HepG2 (cell line): ENCODE measurements around the gene ZCCHC18. TPM values are rescaled to one million over a fixed set of nuclear protein-coding genes. Genes with fewer than 3 reads are reported as not detected.

Experiments used
- ATAC-seq: fragments of 200-7000 bp; cut with Tn5 transposase; 3 replicates; pipeline ENCODE4 v1.9.1; 2020; ENCODE audit warnings: mild to moderate bottlenecking, moderate library complexity
- BruUV-seq: library from RNA; stranded (reverse); fragments of 400-500 nt; replicated peaks from 2 replicates; lab custom pipeline; 2021; lab: Mats Ljungman, UMichigan
- CTCF ChIA-PET: fragments of 300-600 bp; formaldehyde crosslinking; extraction: SDS; loops from one replicate; lab custom pipeline; 2021; ENCODE audit warnings: low total read pairs, inconsistent platforms, low intra/inter-chr PET ratio; lab: Yijun Ruan, JAX
- POLR2A ChIA-PET: fragments of 350-600 bp; sonication (Branson Sonifier 250); formaldehyde crosslinking; loops from one replicate; lab custom pipeline; 2020; ENCODE audit warnings: antibody characterized with exemption, inconsistent platforms; lab: Yijun Ruan, JAX
- DNase-seq: peaks from one replicate; pipeline ENCODE4 v3.0.0-alpha.2; 2015; ENCODE audit warnings: low spot score
- FAIRE-seq: peaks from 3 replicates; lab custom pipeline; 2011; peaks lifted over from hg19 to GRCh38; lab: Jason Lieb, UNC
- H2AFZ ChIP-seq: one replicate; pipeline ENCODE4 v1.6.1; 2011; ENCODE audit warnings: low read length, inconsistent platforms
- H3K27ac ChIP-seq: fragments of 300-600 bp; 3 replicates; pipeline ENCODE4 v1.8.0; 2011; ENCODE audit warnings: mixed run types, mild to moderate bottlenecking, mixed read lengths, low read length, inconsistent platforms; ENCODE audit not compliant: insufficient read depth; ENCODE audit errors: extremely low read length
- H3K27me3 ChIP-seq, 2 experiments: fragments of 200-600 bp in 1 of 2; 2 replicates in 1 of 2; 3 replicates in 1 of 2; pipeline versions ENCODE4 v1.6.0 to v1.8.0; 2011; ENCODE audit warnings: low read length in 2 of 2, mild to moderate bottlenecking in 2 of 2, moderate library complexity in 2 of 2, inconsistent platforms in 1 of 2; ENCODE audit not compliant: insufficient read depth in 2 of 2, control insufficient read depth in 1 of 2
- H3K36me3 ChIP-seq, 2 experiments: fragments of 200-600 bp in 1 of 2; replicated peaks in 1 of 2; 2 replicates in 1 of 2; 3 replicates in 1 of 2; pipeline versions ENCODE4 v1.5.1 to v1.8.0; 2011; ENCODE audit warnings: low read length in 2 of 2, inconsistent platforms in 1 of 2; ENCODE audit not compliant: insufficient read depth in 2 of 2, control insufficient read depth in 1 of 2
- H3K4me1 ChIP-seq: 2 replicates; pipeline ENCODE4 v1.5.1; 2012; ENCODE audit warnings: low read length, inconsistent platforms; ENCODE audit not compliant: insufficient read depth
- H3K4me2 ChIP-seq: 2 replicates; pipeline ENCODE4 v1.6.0; 2011; ENCODE audit warnings: low read depth, low read length, inconsistent platforms
- H3K4me3 ChIP-seq, 3 experiments: fragments of 200-600 bp in 1 of 3; sonication (generic), shearing (Covaris generic) in 1 of 3; replicated peaks in 1 of 3; 2 replicates each; pipeline ENCODE4 v1.5.1; 2011 to 2016; ENCODE audit warnings: low read length in 3 of 3, inconsistent platforms in 2 of 3, low read depth in 2 of 3, mild to moderate bottlenecking in 2 of 3, control low read depth in 1 of 3, mixed read lengths in 1 of 3; ENCODE audit not compliant: insufficient read depth in 1 of 3
- H3K79me2 ChIP-seq: one replicate; pipeline ENCODE4 v1.6.1; 2011; ENCODE audit warnings: low read length, inconsistent platforms; ENCODE audit not compliant: insufficient read depth
- H3K9ac ChIP-seq: 2 replicates; pipeline ENCODE4 v1.6.0; 2011; ENCODE audit warnings: mild to moderate bottlenecking, low read depth, low read length, inconsistent platforms; ENCODE audit not compliant: insufficient read depth
- H3K9me3 ChIP-seq: 2 replicates; pipeline ENCODE4 v1.5.1; 2012; ENCODE audit warnings: mild to moderate bottlenecking, low read length
- H4K20me1 ChIP-seq: 2 replicates; pipeline ENCODE4 v1.6.0; 2011; ENCODE audit warnings: inconsistent platforms, mild to moderate bottlenecking, low read length, moderate library complexity; ENCODE audit not compliant: insufficient read depth
- AFF4 ChIP-seq: sonication (generic); formaldehyde crosslinking; IDR thresholded peaks from 2 replicates; pipeline ENCODE4 v1.4.0; 2020; ENCODE audit warnings: missing genetic modification reagents
- ATAD3A ChIP-seq: sonication (generic); formaldehyde crosslinking; IDR thresholded peaks from 2 replicates; pipeline ENCODE4 v1.4.0; 2020; ENCODE audit warnings: missing genetic modification reagents
- CSRNP1 ChIP-seq: sonication (generic); formaldehyde crosslinking; IDR thresholded peaks from 2 replicates; pipeline ENCODE4 v1.8.1; 2023; ENCODE audit warnings: mild to moderate bottlenecking, missing genetic modification reagents
- FOXK1 ChIP-seq: sonication (generic); formaldehyde crosslinking; IDR thresholded peaks from 2 replicates; pipeline ENCODE4 v1.4.0; 2020; ENCODE audit warnings: low read depth, missing genetic modification reagents, borderline replicate concordance
- MTA3 ChIP-seq: sonication (generic); formaldehyde crosslinking; IDR thresholded peaks from 2 replicates; pipeline ENCODE4 v1.4.0; 2020; ENCODE audit warnings: missing genetic modification reagents
- MTERF4 ChIP-seq: sonication (generic); formaldehyde crosslinking; IDR thresholded peaks from 2 replicates; pipeline ENCODE4 v1.8.0; 2023; ENCODE audit warnings: mild to moderate bottlenecking, missing genetic modification reagents
- MTF2 ChIP-seq: sonication (generic); formaldehyde crosslinking; IDR thresholded peaks from 2 replicates; pipeline ENCODE4 v1.5.0; 2020; ENCODE audit warnings: missing genetic modification reagents, borderline replicate concordance
- NCOA5 ChIP-seq: sonication (generic); formaldehyde crosslinking; IDR thresholded peaks from 2 replicates; pipeline ENCODE4 v1.4.0; 2020; ENCODE audit warnings: missing genetic modification reagents
- PAF1 ChIP-seq: IDR thresholded peaks from 2 replicates; pipeline ENCODE4 v1.6.1; 2016; ENCODE audit warnings: missing genetic modification reagents, missing compliant biosample characterization
- SAFB2 ChIP-seq: sonication (generic); formaldehyde crosslinking; IDR thresholded peaks from 2 replicates; pipeline ENCODE4 v1.5.1; 2020; ENCODE audit warnings: missing genetic modification reagents, low read depth, mild to moderate bottlenecking, borderline replicate concordance
- XRCC5 ChIP-seq: fragments of 200-400 bp; formaldehyde crosslinking; optimal IDR thresholded peaks from 2 replicates; pipeline ENCODE3; 2017; ENCODE audit warnings: mild to moderate bottlenecking, low read length
- ZNF546 ChIP-seq: sonication (generic); formaldehyde crosslinking; conservative IDR thresholded peaks from 2 replicates; pipeline ENCODE4 v1.8.1; 2023; ENCODE audit warnings: mild to moderate bottlenecking, missing genetic modification reagents
- WGBS: methylation state at CpG from one replicate; pipeline ENCODE4 v1.1.6; 2017; ENCODE audit warnings: low lambda C conversion rate; 5-methylcytosine and 5-hydroxymethylcytosine counted together
- in situ Hi-C: cut with HindIII; loops from 2 replicates; pipeline ENCODE4 v1.10.0; 2017; ENCODE audit warnings: low pct_unique_long_range_greater_than_20kb; ENCODE audit not compliant: extremely low pct_ligation_motif_present
- intact Hi-C: fragments of 100-400 bp; cut with micrococcal nuclease; formaldehyde crosslinking; loops from one replicate; pipeline ENCODE4 v1.10.0; 2022; ENCODE audit not compliant: unreplicated experiment
- polyA plus RNA-seq, 8 experiments: library from polyadenylated mRNA; depleted of rRNA in 3 of 8; stranded (reverse) in 7 of 8; unstranded in 1 of 8; fragments of >200 nt; fragmentation: Illumina TruSeq in 4 of 8; extraction: Trizol in 4 of 8; gene quantifications; 2 replicates each; pipeline versions ENCODE4 v1.2.1 to v1.2.3, GENCODE V29; 2011 to 2016; ENCODE audit warnings: low read depth in 4 of 8, missing spikeins in 1 of 8, mixed read lengths in 1 of 8; ENCODE audit not compliant: insufficient read depth in 1 of 8
- total RNA-seq, 5 experiments: library from RNA; depleted of rRNA; stranded (reverse); fragments of >200 nt; fragmentation: Illumina TruSeq; extraction: Trizol; gene quantifications; 2 replicates each; pipeline ENCODE4 v1.2.3, GENCODE V29; 2016; ENCODE audit warnings: low read depth in 1 of 5

The ZCCHC18 gene
- total and polyA plus RNA-seq, 2 of the 13 experiments (the other 11 are each of a cell fraction or from before 2014, with no cell fraction given), result 0.18 to 0.33 TPM

- no peak overlapping the region for H3K4me2 ChIP-seq
- H3K27me3 ChIP-seq, result no peaks in the 10 kb centered on the region
- no peak overlapping the region for H3K27ac ChIP-seq
- H3K79me2 ChIP-seq, result no peaks in the 10 kb centered on the region
- no peak overlapping the region for H3K4me3 ChIP-seq
- ATAC-seq, result no peak
- WGBS, result 0% methylated on average over 1 of the region's 10 CpGs
- H3K36me3 ChIP-seq, result no peaks in the 10 kb centered on the region
- no peaks in the 10 kb centered on the region for H4K20me1 ChIP-seq
- intact Hi-C loops (no loop called here), in situ Hi-C loops (loop anchor here (25.0 kb wide), 2 partner anchors 267 to 567 kb away; partner anchors contain the start of gene RAB9B)
- no peak for TF ChIP-seq CSRNP1 (CRISPR knock-in tag)
- TF ChIP-seq MTF2 (CRISPR knock-in tag), result no peak
- no peak for TF ChIP-seq ZNF546
- no peak for TF ChIP-seq ATAD3A (CRISPR knock-in tag)
- TF ChIP-seq PAF1 (CRISPR knock-in tag), result no peak
- TF ChIP-seq MTERF4 (CRISPR knock-in tag), result no peak
- TF ChIP-seq SAFB2 (CRISPR knock-in tag), result no peak
- TF ChIP-seq NCOA5 (CRISPR knock-in tag), result no peak
- TF ChIP-seq FOXK1 (CRISPR knock-in tag), result no peak
- TF ChIP-seq XRCC5, result no peak
- no peak for TF ChIP-seq MTA3
- no peak for TF ChIP-seq AFF4 (CRISPR knock-in tag)
- ChIA-PET CTCF (no interaction called here), POLR2A (no interaction called here)
- no TSS peak for BruUV-seq
- no peak for FAIRE-seq
- H3K4me1 ChIP-seq, result no peaks in the 10 kb centered on the region
- no peak overlapping the region for H3K9ac ChIP-seq
- DNase-seq, result no peak
- H2AFZ ChIP-seq, result no peak overlapping the region
- no peaks in the 10 kb centered on the region for H3K9me3 ChIP-seq
These were observed 7.6 kb upstream of the ZCCHC18 start for GRCh38 chrX:104104676-104105075.
